RWPE1 (cell line): ENCODE measurements around the gene DROSHA.

ENCODE experiments used
- CTCF ChIA-PET: fragments of 350-600 bp; sonication (Branson Sonifier 250); formaldehyde crosslinking; extraction: SDS; loops from one replicate; lab custom pipeline; 2021; lab: Yijun Ruan, JAX
- POLR2A ChIA-PET: fragments of 400-600 bp; formaldehyde crosslinking; extraction: SDS; loops from one replicate; lab custom pipeline; 2020; ENCODE audit warnings: antibody characterized with exemption; ENCODE audit not compliant: low non-redundant PET; lab: Yijun Ruan, JAX
- DNase-seq: peaks from one replicate; pipeline ENCODE4 v3.0.0; 2012; ENCODE audit warnings: low spot score
- H3K27ac ChIP-seq: fragments of 450-650 bp; 2 replicates; pipeline ENCODE4 v1.5.1; 2017
- TF ChIP-seq, protein P1 (sequence below): fragments of 450-650 bp; conservative IDR thresholded peaks from 2 replicates; pipeline ENCODE4 v1.5.1; 2017; ENCODE audit warnings: low read depth, mild to moderate bottlenecking

Gene DROSHA

DNA sequence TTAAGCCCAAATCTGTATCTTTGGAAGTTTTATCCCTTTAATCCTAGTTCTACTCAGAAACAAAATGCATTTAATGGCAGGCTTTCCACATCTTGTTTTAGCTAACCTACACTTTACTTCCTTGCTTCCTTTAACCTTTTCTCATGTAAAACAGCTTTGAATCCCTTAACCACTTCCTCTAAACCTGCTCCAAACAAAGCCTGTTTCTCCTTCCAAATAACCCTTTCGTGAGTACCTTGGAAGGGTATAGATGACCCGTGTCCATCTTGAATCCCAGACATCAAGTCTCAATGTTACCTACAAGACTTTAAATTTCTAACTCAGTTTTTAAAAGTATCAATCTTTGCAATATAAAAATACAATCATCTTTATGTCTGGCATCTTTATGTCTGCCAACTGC, 78.4 kb downstream of the DROSHA start:
- POLR2A ChIA-PET = no interaction called here
- TF ChIP-seq, protein P1, sequence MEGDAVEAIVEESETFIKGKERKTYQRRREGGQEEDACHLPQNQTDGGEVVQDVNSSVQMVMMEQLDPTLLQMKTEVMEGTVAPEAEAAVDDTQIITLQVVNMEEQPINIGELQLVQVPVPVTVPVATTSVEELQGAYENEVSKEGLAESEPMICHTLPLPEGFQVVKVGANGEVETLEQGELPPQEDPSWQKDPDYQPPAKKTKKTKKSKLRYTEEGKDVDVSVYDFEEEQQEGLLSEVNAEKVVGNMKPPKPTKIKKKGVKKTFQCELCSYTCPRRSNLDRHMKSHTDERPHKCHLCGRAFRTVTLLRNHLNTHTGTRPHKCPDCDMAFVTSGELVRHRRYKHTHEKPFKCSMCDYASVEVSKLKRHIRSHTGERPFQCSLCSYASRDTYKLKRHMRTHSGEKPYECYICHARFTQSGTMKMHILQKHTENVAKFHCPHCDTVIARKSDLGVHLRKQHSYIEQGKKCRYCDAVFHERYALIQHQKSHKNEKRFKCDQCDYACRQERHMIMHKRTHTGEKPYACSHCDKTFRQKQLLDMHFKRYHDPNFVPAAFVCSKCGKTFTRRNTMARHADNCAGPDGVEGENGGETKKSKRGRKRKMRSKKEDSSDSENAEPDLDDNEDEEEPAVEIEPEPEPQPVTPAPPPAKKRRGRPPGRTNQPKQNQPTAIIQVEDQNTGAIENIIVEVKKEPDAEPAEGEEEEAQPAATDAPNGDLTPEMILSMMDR = no peak
- CTCF ChIA-PET = interaction anchor here (0.7 to 1.2 kb wide), 2 partner anchors 21 to 267 kb away, joined by 3 to 4 read pairs; no protein-coding TSS in a partner anchor
- H3K27ac ChIP-seq = no peak overlapping the region
- no peak for DNase-seq

DNA sequence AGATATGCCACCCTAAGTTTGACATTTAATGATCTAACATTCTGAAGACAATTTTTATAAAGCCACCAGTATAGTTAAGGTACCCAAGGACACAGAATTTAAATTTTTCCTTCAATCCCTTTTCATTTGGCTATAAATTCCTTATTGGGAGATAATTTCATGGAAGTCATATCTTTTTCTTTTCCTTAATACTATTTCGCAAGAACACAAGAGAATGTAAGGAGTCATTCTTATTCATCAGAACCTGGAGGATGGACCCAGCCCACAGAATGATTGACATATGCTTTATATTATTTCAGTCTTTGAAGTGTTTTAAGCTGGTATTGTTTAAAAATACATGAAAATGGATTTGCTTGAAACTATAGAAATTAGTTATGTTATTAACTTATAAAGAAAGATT, 79.6 kb downstream of the DROSHA start:
- H3K27ac ChIP-seq = no peak overlapping the region
- TF ChIP-seq, protein P1 = no peak
- ChIA-PET POLR2A (no interaction called here), CTCF (interaction anchor here (0.7 to 1.2 kb wide), 3 partner anchors 23 to 220 kb away, joined by 3 to 4 read pairs (median 3); no protein-coding TSS in a partner anchor)
- no peak for DNase-seq

DNA sequence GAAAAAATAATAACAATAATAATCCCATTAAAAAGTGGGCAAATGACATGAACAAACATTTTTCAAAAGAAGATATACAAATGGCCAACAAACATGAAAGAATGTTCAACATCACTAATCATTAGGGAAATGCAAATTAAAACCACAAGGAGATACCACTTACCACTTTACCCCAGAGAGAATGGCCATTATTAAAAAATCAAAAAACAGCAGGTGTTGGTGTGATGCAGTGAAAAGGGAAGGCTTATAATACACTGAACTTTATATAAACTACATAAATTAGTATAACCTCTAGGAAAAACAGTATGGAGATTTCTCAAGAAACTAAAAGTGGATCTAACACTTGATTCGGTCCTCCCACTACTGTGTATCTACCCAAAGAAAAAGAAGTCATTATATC, 81.9 kb downstream of the DROSHA start:
- DNase-seq = no peak
- ChIA-PET CTCF (no interaction called here), POLR2A (no interaction called here)
- no peak overlapping the region for H3K27ac ChIP-seq
- TF ChIP-seq, protein P1 = no peak

DNA sequence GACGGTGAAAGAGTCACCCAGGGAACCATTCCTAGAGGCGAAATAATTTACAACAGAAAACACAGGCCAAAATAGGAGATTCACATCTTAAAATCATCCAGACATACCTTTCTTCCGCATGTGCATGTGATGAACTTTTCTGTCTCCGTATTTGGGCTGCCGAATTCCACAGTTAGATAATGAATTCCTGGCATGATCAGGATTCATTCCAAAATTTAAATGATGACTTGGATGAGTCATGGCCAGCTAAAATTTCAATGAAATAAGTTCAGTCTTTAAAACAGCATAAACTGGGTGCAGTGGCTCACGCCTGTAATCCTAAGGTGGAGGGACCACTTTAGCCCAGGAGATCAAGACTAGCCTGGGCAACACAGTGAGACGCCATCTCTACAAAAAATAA, 82.7 kb downstream of the DROSHA start:
- CTCF ChIA-PET = no interaction called here
- DNase-seq = no peak
- H3K27ac ChIP-seq = no peak overlapping the region
- POLR2A ChIA-PET = no interaction called here
- TF ChIP-seq, protein P1 = no peak

DNA sequence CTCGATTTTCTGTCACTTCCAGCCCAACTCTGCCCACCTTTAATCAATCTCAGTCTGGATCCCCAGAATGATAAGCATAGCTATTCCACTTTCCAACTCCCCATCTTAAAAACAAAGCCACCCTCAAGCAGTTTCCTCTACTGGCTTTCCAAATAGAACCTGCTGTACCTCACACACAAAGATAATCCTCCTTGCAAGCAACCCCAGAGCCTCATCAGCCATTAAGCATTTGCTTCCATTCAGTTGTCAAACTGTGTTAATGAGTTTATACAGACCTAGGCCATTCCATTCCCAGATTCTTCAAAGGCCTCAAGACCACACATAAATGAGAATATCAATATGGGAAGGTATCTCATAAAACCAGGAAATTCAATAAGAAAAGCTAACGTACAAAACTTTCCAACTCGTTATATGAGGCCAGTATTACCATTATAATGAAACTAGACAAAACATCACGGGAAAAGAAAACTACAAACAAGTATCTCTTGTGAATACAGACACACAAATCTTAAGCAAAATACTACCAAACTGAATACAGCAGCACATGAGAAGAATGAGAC, 86.8 kb downstream of the DROSHA start:
- ChIA-PET POLR2A (no interaction called here), CTCF (no interaction called here)
- no peak for DNase-seq
- H3K27ac ChIP-seq = no peak overlapping the region
- TF ChIP-seq, protein P1 = no peak

DNA sequence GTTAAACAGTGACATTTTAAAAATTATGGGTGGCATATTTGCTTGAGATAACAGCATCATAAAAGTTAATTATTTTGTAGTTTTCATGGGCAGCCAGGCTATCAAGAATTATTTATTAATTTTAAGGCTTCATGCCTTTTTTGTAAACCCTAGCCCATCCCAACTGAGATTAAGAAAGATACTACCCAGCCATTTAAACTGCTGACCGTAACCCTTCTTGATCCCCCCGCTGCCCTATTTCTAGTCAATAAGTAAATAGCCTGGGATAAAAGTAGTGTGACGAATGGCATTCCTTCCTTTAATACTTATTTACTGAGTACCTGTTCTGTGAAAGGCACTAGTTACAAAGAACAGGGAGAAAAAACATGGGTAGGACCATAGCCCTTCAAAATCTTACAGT, 88.3 kb downstream of the DROSHA start:
- TF ChIP-seq, protein P1 = no peak
- POLR2A ChIA-PET = no interaction called here

More for the DNA sequence above, 88.3 kb downstream of the DROSHA start:
- CTCF ChIA-PET = no interaction called here
- H3K27ac ChIP-seq = no peak overlapping the region
- DNase-seq = no peak
